AG10803 (cell line): ENCODE measurements around the gene COL1A1.
A peak's percentile ranks its signal among the peaks of the same experiment; 100 is the strongest.

Experiments used
- DNase-seq: peaks from one replicate; pipeline ENCODE4 v3.0.0; 2010; ENCODE audit warnings: low read depth
- H3K4me3 ChIP-seq: 2 replicates; pipeline ENCODE4 v1.5.1; 2011; ENCODE audit warnings: mild to moderate bottlenecking, low read length, control low read depth
- CTCF ChIP-seq: conservative IDR thresholded peaks from 2 replicates; pipeline ENCODE4 v1.5.1; 2011; ENCODE audit warnings: mild to moderate bottlenecking, low read length, control low read depth, inconsistent platforms

COL1A1 gene

GRCh38 chr17:50219939-50220465, 18.6 kb upstream of the COL1A1 start:
- TF ChIP-seq CTCF = no peak
- H3K4me3 ChIP-seq = peak overlapping the region; percentile 29
- DNase-seq = peak; percentile 82

- no peak for TF ChIP-seq CTCF
- peak overlapping the region; percentile 29 for H3K4me3 ChIP-seq
- DNase-seq = peak; percentile 90
Measured at GRCh38 chr17:50219342-50219741, 17.9 kb upstream of the COL1A1 start.

GRCh38 chr17:50218771-50219315, 17.4 kb upstream of the COL1A1 start:
- peak; percentile 98 for DNase-seq
- H3K4me3 ChIP-seq = peak overlapping the region; percentile 3; the same call in 1 of the 2 replicates
- TF ChIP-seq CTCF = no peak

- DNase-seq = peak; percentile 72
- no peak for TF ChIP-seq CTCF
- peak overlapping the region; percentile 15; the same call in 1 of the 2 replicates for H3K4me3 ChIP-seq
Measured at GRCh38 chr17:50218071-50218759, 16.8 kb upstream of the COL1A1 start.

GRCh38 chr17:50217591-50217990, 16.2 kb upstream of the COL1A1 start:
- TF ChIP-seq CTCF = no peak
- DNase-seq = no peak
- no peak overlapping the region for H3K4me3 ChIP-seq

- no peak for TF ChIP-seq CTCF
- peak; percentile 58 for DNase-seq
- H3K4me3 ChIP-seq = no peak overlapping the region
Measured at GRCh38 chr17:50214976-50215760, 13.7 kb upstream of the COL1A1 start.
